ENCODE measurements around the gene RASA3. TPM values are rescaled to one million over a fixed set of nuclear protein-coding genes. Genes with fewer than 3 reads are reported as not detected.

The RASA3 gene
- total RNA-seq, 1 donor from 2014 or later = 44.8 TPM

DNA sequence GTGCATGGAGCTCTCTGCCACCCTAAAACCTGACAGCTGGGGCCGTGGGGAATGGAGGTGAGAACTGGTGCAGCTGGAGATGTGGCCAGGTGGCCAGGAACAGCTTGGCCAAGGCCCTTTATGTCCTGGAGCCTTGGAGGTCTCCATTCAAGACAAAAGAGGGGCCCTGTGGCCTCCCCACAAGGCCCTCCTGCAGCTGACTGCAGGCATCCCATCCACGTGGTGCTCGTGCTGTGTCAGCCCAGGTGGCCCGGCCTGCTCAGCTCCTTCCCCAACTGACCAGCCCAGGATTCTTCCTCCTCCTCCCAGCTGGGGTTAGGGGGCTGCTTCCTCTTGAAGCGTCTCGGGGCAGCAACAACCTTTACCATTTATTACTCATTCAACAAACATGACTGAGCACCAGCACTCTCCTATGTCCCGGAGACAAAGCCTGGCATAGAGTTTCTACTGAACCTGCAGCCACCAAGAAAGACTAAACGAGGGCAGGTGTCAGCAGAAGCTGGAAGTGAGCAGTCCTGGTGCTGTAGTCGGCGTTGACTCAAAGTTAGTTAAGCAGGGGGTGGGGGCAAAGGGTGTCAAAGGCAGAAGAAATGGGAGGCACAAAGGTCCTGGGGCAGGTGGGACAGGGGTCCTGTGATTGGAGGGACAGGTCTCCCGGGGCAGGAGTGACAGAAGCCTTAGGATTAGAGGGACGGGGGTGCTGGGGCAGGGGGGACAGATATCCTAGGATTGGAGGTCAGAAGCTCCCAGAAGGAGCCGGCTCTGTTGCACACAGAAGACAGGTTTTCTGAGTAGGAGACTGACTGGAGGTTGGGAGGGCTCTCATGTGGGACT, 135.3 kb downstream of the RASA3 start:
- TF ChIP-seq, protein P1, sequence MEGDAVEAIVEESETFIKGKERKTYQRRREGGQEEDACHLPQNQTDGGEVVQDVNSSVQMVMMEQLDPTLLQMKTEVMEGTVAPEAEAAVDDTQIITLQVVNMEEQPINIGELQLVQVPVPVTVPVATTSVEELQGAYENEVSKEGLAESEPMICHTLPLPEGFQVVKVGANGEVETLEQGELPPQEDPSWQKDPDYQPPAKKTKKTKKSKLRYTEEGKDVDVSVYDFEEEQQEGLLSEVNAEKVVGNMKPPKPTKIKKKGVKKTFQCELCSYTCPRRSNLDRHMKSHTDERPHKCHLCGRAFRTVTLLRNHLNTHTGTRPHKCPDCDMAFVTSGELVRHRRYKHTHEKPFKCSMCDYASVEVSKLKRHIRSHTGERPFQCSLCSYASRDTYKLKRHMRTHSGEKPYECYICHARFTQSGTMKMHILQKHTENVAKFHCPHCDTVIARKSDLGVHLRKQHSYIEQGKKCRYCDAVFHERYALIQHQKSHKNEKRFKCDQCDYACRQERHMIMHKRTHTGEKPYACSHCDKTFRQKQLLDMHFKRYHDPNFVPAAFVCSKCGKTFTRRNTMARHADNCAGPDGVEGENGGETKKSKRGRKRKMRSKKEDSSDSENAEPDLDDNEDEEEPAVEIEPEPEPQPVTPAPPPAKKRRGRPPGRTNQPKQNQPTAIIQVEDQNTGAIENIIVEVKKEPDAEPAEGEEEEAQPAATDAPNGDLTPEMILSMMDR (IDR thresholded peaks at IDR 0.05) = no peak
- peaks cover 34% of the 10 kb centered on the region for H3K36me3 Mint-ChIP-seq (ENCODE audit: unreplicated experiment)
- H3K27me3 Mint-ChIP-seq (ENCODE audit: unreplicated experiment) = no peaks in the 10 kb centered on the region
- H3K9me3 Mint-ChIP-seq (ENCODE audit: unreplicated experiment) = no peaks in the 10 kb centered on the region
- no peaks in the 10 kb centered on the region for H3K4me1 Mint-ChIP-seq (ENCODE audit: unreplicated experiment)
- DNase-seq (ENCODE audit: extremely low spot score, unreplicated experiment) = no peak
- H3K27ac Mint-ChIP-seq (ENCODE audit: unreplicated experiment) = no peak overlapping the region
- H3K4me3 Mint-ChIP-seq (ENCODE audit: unreplicated experiment) = no peak overlapping the region

DNA sequence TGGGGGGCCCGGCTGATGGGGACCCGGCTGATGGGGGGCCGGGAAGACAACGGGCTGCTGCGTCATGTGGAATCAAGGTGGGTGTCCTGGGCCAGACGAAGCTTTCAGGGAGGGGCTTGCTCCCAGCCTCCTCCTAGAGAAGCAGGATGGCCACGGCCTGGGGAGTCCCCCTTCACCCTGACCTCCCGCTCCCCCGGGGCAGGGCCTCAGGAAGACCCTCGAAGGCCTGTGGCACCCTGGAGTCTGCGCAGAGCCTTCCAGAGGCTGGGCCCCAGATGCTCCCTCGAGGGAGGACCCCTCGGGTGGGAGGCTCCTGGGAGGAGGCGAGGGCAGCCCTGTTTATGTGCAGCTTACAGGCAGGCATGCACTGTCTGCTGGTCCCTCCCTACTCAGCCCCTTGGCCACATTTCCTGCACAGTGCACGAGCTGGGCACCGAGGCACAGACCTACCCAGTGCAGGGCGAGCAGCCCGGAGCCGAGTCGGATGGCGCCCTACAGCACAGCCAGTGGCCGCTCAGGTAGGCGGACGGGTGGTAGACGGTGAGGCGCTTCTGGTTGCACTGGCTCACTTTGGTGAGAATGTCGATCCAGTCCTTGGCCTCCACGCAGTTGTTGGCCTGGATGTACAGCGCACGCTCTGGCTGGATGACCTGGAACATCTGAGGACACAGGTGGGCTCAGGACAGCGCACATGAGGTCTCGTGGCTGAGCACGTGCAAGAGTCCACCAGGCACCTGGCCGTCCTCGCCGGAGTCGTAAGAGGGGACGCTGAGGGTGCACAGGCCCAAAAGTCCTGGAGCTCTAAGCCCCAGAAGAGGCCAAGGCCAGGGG, 136.1 kb downstream of the RASA3 start:
- Mint-ChIP-seq H3K4me3 (ENCODE audit: unreplicated experiment) (no peak overlapping the region), H3K36me3 (ENCODE audit: unreplicated experiment) (peaks cover 36% of the 10 kb centered on the region), H3K27ac (ENCODE audit: unreplicated experiment) (no peak overlapping the region), H3K9me3 (ENCODE audit: unreplicated experiment) (no peaks in the 10 kb centered on the region), H3K27me3 (ENCODE audit: unreplicated experiment) (no peaks in the 10 kb centered on the region), H3K4me1 (ENCODE audit: unreplicated experiment) (no peaks in the 10 kb centered on the region)
- DNase-seq (ENCODE audit: extremely low spot score, unreplicated experiment) = no peak
- TF ChIP-seq, protein P1 (IDR thresholded peaks at IDR 0.05) = no peak

DNA sequence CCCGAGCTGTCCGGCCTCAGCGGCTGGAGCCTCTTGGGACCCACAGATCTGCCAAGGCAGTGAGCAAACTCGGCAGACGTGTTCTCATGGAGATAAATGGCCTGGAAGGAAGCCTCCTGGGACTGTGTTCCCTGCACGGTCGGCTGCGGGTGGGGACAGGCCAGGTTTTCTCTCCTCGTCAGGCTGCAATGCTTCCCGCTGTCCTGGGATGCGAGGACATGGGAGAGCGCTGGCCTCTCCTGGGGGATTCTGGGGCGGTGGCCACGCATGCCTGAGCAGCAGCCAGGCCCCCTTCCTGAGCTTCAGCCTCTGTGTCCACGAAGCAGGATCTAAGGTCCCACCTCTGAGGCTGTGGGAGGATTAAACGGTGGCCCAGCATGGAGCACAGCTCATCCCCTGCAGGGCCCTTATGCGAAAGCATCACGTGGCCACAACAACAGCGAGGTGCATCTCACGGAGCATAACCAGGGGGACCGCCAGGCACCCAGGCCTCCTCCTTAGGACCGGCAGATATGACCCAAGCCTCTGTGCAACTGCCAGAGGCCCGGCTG, 137.3 kb downstream of the RASA3 start:
- Mint-ChIP-seq H3K4me1 (ENCODE audit: unreplicated experiment) (no peaks in the 10 kb centered on the region), H3K4me3 (ENCODE audit: unreplicated experiment) (no peak overlapping the region), H3K36me3 (ENCODE audit: unreplicated experiment) (peaks cover 38% of the 10 kb centered on the region), H3K9me3 (ENCODE audit: unreplicated experiment) (no peaks in the 10 kb centered on the region), H3K27me3 (ENCODE audit: unreplicated experiment) (no peaks in the 10 kb centered on the region), H3K27ac (ENCODE audit: unreplicated experiment) (no peak overlapping the region)
- DNase-seq (ENCODE audit: extremely low spot score, unreplicated experiment) = no peak
- TF ChIP-seq, protein P1 (IDR thresholded peaks at IDR 0.05) = no peak

DNA sequence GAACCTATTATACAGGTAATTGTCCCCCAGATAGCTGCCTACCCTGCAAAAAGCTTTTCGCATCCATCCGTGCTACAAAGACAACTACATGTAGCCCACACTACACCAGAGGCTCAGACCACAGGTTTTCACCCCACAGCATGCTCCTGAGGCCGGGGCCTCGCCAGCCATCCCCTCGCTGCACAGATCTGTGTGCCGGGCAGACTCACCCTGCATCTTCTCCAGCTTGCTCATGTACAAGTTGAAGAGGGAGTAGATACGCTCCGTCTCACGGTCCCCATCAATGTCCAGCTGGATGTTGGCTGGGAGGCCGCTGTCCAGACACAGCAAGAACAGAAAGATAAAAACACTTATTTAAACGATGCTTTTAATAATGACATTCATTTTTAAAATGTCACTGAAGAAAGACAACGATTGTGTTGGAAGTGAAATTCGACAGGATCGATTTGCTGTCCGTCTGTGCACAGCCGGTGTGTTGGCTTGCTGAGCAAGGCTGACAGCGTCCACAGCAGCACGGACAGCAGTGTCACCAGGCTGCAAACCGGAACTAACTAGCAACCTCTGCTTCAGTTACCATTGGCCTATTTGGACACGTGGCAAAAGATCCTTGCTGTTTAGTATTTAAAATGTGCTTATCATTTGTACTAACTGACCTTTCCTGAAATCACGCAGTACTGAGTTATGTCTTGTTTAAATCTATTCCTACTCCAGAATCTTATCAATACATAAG, 140.0 kb downstream of the RASA3 start:
- no peaks in the 10 kb centered on the region for H3K4me1 Mint-ChIP-seq (ENCODE audit: unreplicated experiment)
- no peaks in the 10 kb centered on the region for H3K9me3 Mint-ChIP-seq (ENCODE audit: unreplicated experiment)
- H3K27ac Mint-ChIP-seq (ENCODE audit: unreplicated experiment) = no peak overlapping the region
- no peak for DNase-seq (ENCODE audit: extremely low spot score, unreplicated experiment)
- no peak overlapping the region for H3K4me3 Mint-ChIP-seq (ENCODE audit: unreplicated experiment)
- no peaks in the 10 kb centered on the region for H3K27me3 Mint-ChIP-seq (ENCODE audit: unreplicated experiment)
- H3K36me3 Mint-ChIP-seq (ENCODE audit: unreplicated experiment) = peaks cover 37% of the 10 kb centered on the region
- TF ChIP-seq, protein P1 (IDR thresholded peaks at IDR 0.05) = no peak
